ENCODE measurements around the gene PEX5L. TPM values are rescaled to one million over a fixed set of nuclear protein-coding genes. Genes with fewer than 3 reads are reported as not detected.
A peak's percentile ranks its signal among the peaks of the same experiment; 100 is the strongest.

PEX5L gene
- polyA plus RNA-seq, 2 of the 4 experiments (the other 2 are of a cell fraction): 0.06 to 0.08 TPM

DNA sequence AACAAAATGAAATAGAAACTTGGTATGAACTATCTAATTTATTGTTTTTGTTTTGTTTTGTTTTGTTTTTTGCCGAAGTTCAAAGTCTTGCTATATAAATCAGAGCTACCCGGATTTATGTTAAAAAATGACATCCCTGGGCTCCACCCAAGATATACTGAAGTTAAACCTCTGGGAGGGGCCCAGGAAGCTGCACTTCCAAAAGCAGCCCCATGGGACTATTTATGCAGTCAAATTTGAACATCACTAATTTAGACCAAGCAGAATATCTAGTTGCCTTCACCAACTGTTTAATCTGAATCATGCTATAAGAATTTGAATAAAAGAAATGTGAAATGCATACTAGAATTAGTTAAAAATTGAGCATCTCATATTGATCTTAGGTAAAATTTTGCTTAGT, 32.2 kb downstream of the PEX5L start:
- CTCF ChIA-PET: interaction anchor here (0.8 kb wide), 1 partner anchor 194 kb away, joined by 3 read pairs; no protein-coding TSS in a partner anchor
- ATAC-seq (no peak), DNase-seq (ENCODE audit: low read depth in 1 of 2, low spot score in 1 of 2) (no peak), FAIRE-seq (no peak)
- Histone ChIP-seq H3K4me1 (no peaks in the 10 kb centered on the region), H3K9me3 (peaks cover 9% of the 10 kb centered on the region; the same call in 2 of the 3 replicates), H3K4me3 (no peak overlapping the region), H3K4me2 (no peak overlapping the region), H3K27ac (no peak overlapping the region)
- TF ChIP-seq CEBPB (IDR thresholded peaks at IDR 0.05) (no peak), PBX3 (IDR thresholded peaks at IDR 0.05) (no peak), HDAC2 (IDR thresholded peaks at IDR 0.05) (no peak), JUNB (IDR thresholded peaks at IDR 0.05) (no peak), HOXA7 (CRISPR knock-in tag; IDR thresholded peaks at IDR 0.05) (no peak), ZC3H11A (IDR thresholded peaks at IDR 0.05) (no peak)
- 25% methylated on average over 2 of the region's 2 CpGs for WGBS (ENCODE audit: missing lambda C conversion rate)
- POLR2A ChIA-PET: no interaction called here

GRCh38 chr3:180002006-180002405, 34.7 kb downstream of the PEX5L start:
- 7% methylated on average over 2 of the region's 2 CpGs for WGBS (ENCODE audit: missing lambda C conversion rate)
- ATAC-seq: no peak
- ChIA-PET CTCF (no interaction called here), POLR2A (no interaction called here)
- Histone ChIP-seq H3K4me2 (no peak overlapping the region), H3K27ac (no peak overlapping the region), H3K4me1 (no peaks in the 10 kb centered on the region), H3K9me3 (no peaks in the 10 kb centered on the region), H3K4me3 (no peak overlapping the region)
- TF ChIP-seq, protein P1, sequence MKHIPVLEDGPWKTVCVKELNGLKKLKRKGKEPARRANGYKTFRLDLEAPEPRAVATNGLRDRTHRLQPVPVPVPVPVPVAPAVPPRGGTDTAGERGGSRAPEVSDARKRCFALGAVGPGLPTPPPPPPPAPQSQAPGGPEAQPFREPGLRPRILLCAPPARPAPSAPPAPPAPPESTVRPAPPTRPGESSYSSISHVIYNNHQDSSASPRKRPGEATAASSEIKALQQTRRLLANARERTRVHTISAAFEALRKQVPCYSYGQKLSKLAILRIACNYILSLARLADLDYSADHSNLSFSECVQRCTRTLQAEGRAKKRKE (CRISPR knock-in tag; IDR thresholded peaks at IDR 0.05; ENCODE audit: low read depth): no peak
- no peak for TF ChIP-seq HEYL (CRISPR knock-in tag; IDR thresholded peaks at IDR 0.05)
- TF ChIP-seq HMGXB4 (CRISPR knock-in tag; IDR thresholded peaks at IDR 0.05; ENCODE audit: borderline replicate concordance): no peak
- no peak for TF ChIP-seq CBX2 (IDR thresholded peaks at IDR 0.05; ENCODE audit: borderline replicate concordance, low read depth)
- no peak for TF ChIP-seq GATA3 (IDR thresholded peaks at IDR 0.05; ENCODE audit: borderline replicate concordance)
- no peak for DNase-seq (ENCODE audit: low read depth in 1 of 2, low spot score in 1 of 2)
- FAIRE-seq: no peak

GRCh38 chr3:180000500-180000899, 36.2 kb downstream of the PEX5L start:
- Histone ChIP-seq H3K4me1 (no peaks in the 10 kb centered on the region), H3K9me3 (no peaks in the 10 kb centered on the region), H3K4me3 (no peak overlapping the region), H3K4me2 (no peak overlapping the region), H3K27ac (no peak overlapping the region)
- ATAC-seq (no peak), FAIRE-seq (no peak), DNase-seq (ENCODE audit: low read depth in 1 of 2, low spot score in 1 of 2) (no peak)
- ChIA-PET POLR2A (no interaction called here), CTCF (no interaction called here)
- 27% methylated on average over 4 of the region's 4 CpGs for WGBS (ENCODE audit: missing lambda C conversion rate)
- TF ChIP-seq RFX5 (IDR thresholded peaks at IDR 0.05): no peak
- TF ChIP-seq USF2 (IDR thresholded peaks at IDR 0.05): 0 out of 2 replicates have a peak, but pooled peaks have one; percentile 46
- TF ChIP-seq HEYL (CRISPR knock-in tag; IDR thresholded peaks at IDR 0.05): no peak
- TF ChIP-seq HOXB13 (CRISPR knock-in tag; IDR thresholded peaks at IDR 0.05; ENCODE audit: low read depth): no peak
- no peak for TF ChIP-seq NR3C1 (IDR thresholded peaks at IDR 0.05)

DNA sequence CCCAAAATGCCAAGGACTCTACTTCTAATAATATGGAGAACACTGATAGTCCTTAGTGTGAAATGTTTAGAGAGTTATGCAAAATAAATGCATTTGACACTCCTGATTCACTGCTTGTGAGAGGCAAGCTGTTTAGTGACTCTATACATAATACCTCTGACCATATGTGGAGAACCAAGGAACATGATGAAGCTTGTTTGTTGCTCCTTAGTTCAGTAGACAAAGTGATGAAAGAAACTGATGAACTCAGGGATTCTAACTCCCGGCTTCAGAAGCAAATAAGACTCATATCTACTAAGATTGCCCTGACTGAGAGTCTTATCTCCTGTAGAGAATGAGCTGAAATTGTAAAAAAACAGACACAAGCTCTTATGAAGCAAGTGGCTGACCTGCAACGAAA, 41.3 kb downstream of the PEX5L start:
- ChIA-PET CTCF (interaction anchor here (1.4 kb wide), 1 partner anchor 66 kb away, joined by 4 read pairs; no protein-coding TSS in a partner anchor), POLR2A (no interaction called here)
- DNase-seq (ENCODE audit: low read depth in 1 of 2, low spot score in 1 of 2) (no peak), ATAC-seq (no peak), FAIRE-seq (no peak)
- H3K9me3 ChIP-seq: no peaks in the 10 kb centered on the region
- WGBS (ENCODE audit: missing lambda C conversion rate): 16% methylated on average over 2 of the region's 2 CpGs
- H3K4me1 ChIP-seq: peaks cover 15% of the 10 kb centered on the region; the same call in 1 of the 3 replicates
- no peak overlapping the region for H3K4me2 ChIP-seq
- no peak overlapping the region for H3K4me3 ChIP-seq
- H3K27ac ChIP-seq: no peak overlapping the region
- TF ChIP-seq SREBF2 (IDR thresholded peaks at IDR 0.05) (no peak), HMGXB4 (CRISPR knock-in tag; IDR thresholded peaks at IDR 0.05; ENCODE audit: borderline replicate concordance) (no peak), NFE2L2 (conservative IDR thresholded peaks at IDR 0.05; ENCODE audit: low read length) (no peak), FOSB (CRISPR knock-in tag; IDR thresholded peaks at IDR 0.05) (no peak), SMC3 (IDR thresholded peaks at IDR 0.05) (no peak), MYC (IDR thresholded peaks at IDR 0.05; ENCODE audit: borderline replicate concordance, low read length) (no peak), CHD4 (IDR thresholded peaks at IDR 0.05; ENCODE audit: borderline replicate concordance) (no peak), ELK1 (IDR thresholded peaks at IDR 0.05; ENCODE audit: low read depth, low read length) (no peak), BHLHE40 (IDR thresholded peaks at IDR 0.05; ENCODE audit: low read depth, low read length) (no peak), RCOR1 (IDR thresholded peaks at IDR 0.05; ENCODE audit: low read depth, low read length) (no peak), GATA3 (IDR thresholded peaks at IDR 0.05; ENCODE audit: borderline replicate concordance) (no peak)

Data from A549 (cell line).